Fibroblast of lung (primary cell): ENCODE measurements around the gene GCSH. TPM values are rescaled to one million over a fixed set of nuclear protein-coding genes. Genes with fewer than 3 reads are reported as not detected.

Experiments
- DNase-seq, 2 donors: peaks; one replicate each; pipeline versions ENCODE4 v3.0.0 to v3.0.0-alpha.2; 2010; ENCODE audit warnings: low read depth in 2 of 2
- H2AFZ ChIP-seq: 2 replicates; pipeline ENCODE4 v1.5.1; 2012; ENCODE audit warnings: low read length, control low read depth, inconsistent platforms
- H3K27ac ChIP-seq: 2 replicates; pipeline ENCODE4 v1.5.1; 2011; ENCODE audit warnings: low read length, control low read depth; ENCODE audit not compliant: insufficient read depth
- H3K27me3 ChIP-seq: 2 replicates; pipeline ENCODE4 v1.5.1; 2011; ENCODE audit warnings: mild to moderate bottlenecking, low read length; ENCODE audit not compliant: control insufficient read depth, insufficient read depth
- H3K36me3 ChIP-seq: 2 replicates; pipeline ENCODE4 v1.5.1; 2011; ENCODE audit warnings: low read length; ENCODE audit not compliant: control insufficient read depth, insufficient read depth
- H3K4me1 ChIP-seq: 2 replicates; pipeline ENCODE4 v1.5.1; 2011; ENCODE audit warnings: low read length; ENCODE audit not compliant: control insufficient read depth, insufficient read depth; ENCODE audit errors: extremely low read depth
- H3K4me2 ChIP-seq: 2 replicates; pipeline ENCODE4 v1.5.1; 2011; ENCODE audit warnings: low read length, control low read depth; ENCODE audit not compliant: insufficient read depth; ENCODE audit errors: extremely low read depth
- H3K4me3 ChIP-seq, 4 experiments: fragments of 200-600 bp in 1 of 4; sonication (generic) in 1 of 4; replicated peaks in 1 of 4; 2 replicates each; pipeline ENCODE4 v1.5.1; 2011 to 2016; ENCODE audit warnings: low read length in 4 of 4, low read depth in 3 of 4, mild to moderate bottlenecking in 3 of 4, control low read depth in 2 of 4, inconsistent platforms in 1 of 4, mixed read lengths in 1 of 4; ENCODE audit not compliant: insufficient read depth in 1 of 4; ENCODE audit errors: control extremely low read depth in 1 of 4
- H3K79me2 ChIP-seq: 2 replicates; pipeline ENCODE4 v1.5.1; 2012; ENCODE audit warnings: mild to moderate bottlenecking, low read length, inconsistent platforms; ENCODE audit not compliant: control insufficient read depth, insufficient read depth
- H3K9ac ChIP-seq: 2 replicates; pipeline ENCODE4 v1.5.1; 2011; ENCODE audit warnings: mild to moderate bottlenecking, low read length, control low read depth; ENCODE audit not compliant: insufficient read depth
- H3K9me3 ChIP-seq: 2 replicates; pipeline ENCODE4 v1.5.1; 2012; ENCODE audit warnings: low read depth, low read length; ENCODE audit not compliant: control insufficient read depth, insufficient read depth
- H4K20me1 ChIP-seq: 2 replicates; pipeline ENCODE4 v1.5.1; 2011; ENCODE audit warnings: low read length; ENCODE audit not compliant: control insufficient read depth, insufficient read depth; ENCODE audit errors: extremely low read depth
- EZH2 ChIP-seq: IDR thresholded peaks from 2 replicates; pipeline ENCODE4 v1.5.1; 2012; ENCODE audit warnings: low read length, control low read depth, mild to moderate bottlenecking; ENCODE audit errors: missing control alignments
- polyA plus RNA-seq, 2 donors: library from polyadenylated mRNA; depleted of rRNA in 1 of 2; stranded (reverse) in 1 of 2; unstranded in 1 of 2; fragments of >200 nt; gene quantifications; 2 replicates each; pipeline ENCODE4 v1.2.1, GENCODE V29; 2011 to 2012; ENCODE audit warnings: missing spikeins in 1 of 2
- total RNA-seq: library from RNA; depleted of rRNA; stranded (reverse); fragments of >200 nt; gene quantifications from 2 replicates; pipeline ENCODE4 v1.2.1, GENCODE V29; 2014
- TF ChIP-seq, protein P1 (sequence below), 2 donors: IDR thresholded peaks in 1 of 2; conservative IDR thresholded peaks in 1 of 2; 1 replicate in 1 of 2; 2 replicates in 1 of 2; pipeline ENCODE4 v1.5.1; 2011 to 2012; ENCODE audit warnings: low read length in 2 of 2, control low read depth in 1 of 2, inconsistent platforms in 1 of 2, low read depth in 1 of 2, mild to moderate bottlenecking in 1 of 2

Gene GCSH
- total and polyA plus RNA-seq, 2 donors (not counting 1 experiment from before 2014, with no cell fraction given), result 15.0 to 29.9 TPM

DNA sequence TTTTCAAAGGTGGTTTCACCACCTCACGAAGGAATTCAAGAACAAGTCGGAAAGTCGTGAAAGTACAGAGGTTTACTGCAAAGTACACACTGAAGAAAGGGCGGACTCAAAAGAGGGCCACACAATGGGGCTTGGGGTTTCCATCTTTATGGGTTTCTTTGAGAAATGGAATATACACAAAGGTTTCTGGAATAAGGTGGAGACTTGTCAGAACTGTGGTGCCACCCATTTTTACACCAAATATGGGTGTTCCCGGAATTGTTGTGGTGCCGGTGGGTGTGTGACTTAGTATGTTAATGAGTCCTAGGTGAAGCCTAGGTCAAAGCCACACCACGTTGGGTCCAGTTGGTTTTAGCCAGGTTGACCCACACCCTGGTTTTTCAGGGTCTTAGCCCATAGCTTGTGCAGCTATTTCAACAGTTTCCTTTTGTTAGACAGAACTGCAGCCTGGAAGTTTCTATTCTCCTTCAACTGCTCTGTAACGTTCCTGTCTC, 567 bp upstream of the GCSH start:
- H4K20me1 ChIP-seq, result no peaks in the 10 kb centered on the region
- H3K9ac ChIP-seq, result no peak overlapping the region
- H2AFZ ChIP-seq, result peak overlapping the region; percentile 10
- no peak for DNase-seq
- H3K27me3 ChIP-seq, result no peaks in the 10 kb centered on the region
- H3K9me3 ChIP-seq, result no peaks in the 10 kb centered on the region
- peak overlapping the region in 2 of 4 experiments; percentile 17 to 52 for H3K4me3 ChIP-seq
- no peak for TF ChIP-seq EZH2
- TF ChIP-seq, protein P1, sequence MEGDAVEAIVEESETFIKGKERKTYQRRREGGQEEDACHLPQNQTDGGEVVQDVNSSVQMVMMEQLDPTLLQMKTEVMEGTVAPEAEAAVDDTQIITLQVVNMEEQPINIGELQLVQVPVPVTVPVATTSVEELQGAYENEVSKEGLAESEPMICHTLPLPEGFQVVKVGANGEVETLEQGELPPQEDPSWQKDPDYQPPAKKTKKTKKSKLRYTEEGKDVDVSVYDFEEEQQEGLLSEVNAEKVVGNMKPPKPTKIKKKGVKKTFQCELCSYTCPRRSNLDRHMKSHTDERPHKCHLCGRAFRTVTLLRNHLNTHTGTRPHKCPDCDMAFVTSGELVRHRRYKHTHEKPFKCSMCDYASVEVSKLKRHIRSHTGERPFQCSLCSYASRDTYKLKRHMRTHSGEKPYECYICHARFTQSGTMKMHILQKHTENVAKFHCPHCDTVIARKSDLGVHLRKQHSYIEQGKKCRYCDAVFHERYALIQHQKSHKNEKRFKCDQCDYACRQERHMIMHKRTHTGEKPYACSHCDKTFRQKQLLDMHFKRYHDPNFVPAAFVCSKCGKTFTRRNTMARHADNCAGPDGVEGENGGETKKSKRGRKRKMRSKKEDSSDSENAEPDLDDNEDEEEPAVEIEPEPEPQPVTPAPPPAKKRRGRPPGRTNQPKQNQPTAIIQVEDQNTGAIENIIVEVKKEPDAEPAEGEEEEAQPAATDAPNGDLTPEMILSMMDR (conservative IDR thresholded peaks at IDR 0.05 in 1 of 2, IDR thresholded peaks at IDR 0.05 in 1 of 2; ENCODE audit: low read depth in 1 of 2, low read length in 2 of 2), result no peak
- H3K4me2 ChIP-seq, result peak overlapping the region; percentile 62
- H3K36me3 ChIP-seq, result no peaks in the 10 kb centered on the region
- no peaks in the 10 kb centered on the region for H3K4me1 ChIP-seq
- H3K79me2 ChIP-seq, result peaks cover 4% of the 10 kb centered on the region
- no peak overlapping the region for H3K27ac ChIP-seq

DNA sequence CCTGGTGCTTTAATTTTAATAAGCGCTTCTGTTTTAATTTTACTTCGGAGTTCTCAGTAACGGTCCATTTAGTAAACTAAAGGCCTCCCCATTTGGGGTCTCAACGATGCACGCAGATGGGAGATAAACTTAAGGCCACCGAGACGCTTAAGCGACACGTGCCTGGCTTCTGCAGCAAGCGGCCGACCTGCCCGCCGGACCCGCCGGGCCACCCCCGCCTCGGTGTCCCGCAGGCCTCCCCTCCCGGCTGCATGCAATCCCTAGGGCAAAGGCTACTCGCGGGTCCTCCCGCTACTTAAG, 592 bp downstream of the GCSH start:
- Histone ChIP-seq H3K36me3 (no peaks in the 10 kb centered on the region), H3K9me3 (no peaks in the 10 kb centered on the region), H2AFZ (peak overlapping the region; percentile 64), H3K4me1 (no peaks in the 10 kb centered on the region), H3K9ac (peak overlapping the region; percentile 54), H3K79me2 (peaks cover 4% of the 10 kb centered on the region), H3K4me3 (peak overlapping the region; percentile 62 to 83 (median 70)), H3K27ac (peak overlapping the region; percentile 37), H3K27me3 (no peaks in the 10 kb centered on the region), H3K4me2 (peak overlapping the region; percentile 89), H4K20me1 (no peaks in the 10 kb centered on the region)
- peak in 1 of 2 donors; percentile 3 for DNase-seq
- TF ChIP-seq, protein P1 (conservative IDR thresholded peaks at IDR 0.05 in 1 of 2, IDR thresholded peaks at IDR 0.05 in 1 of 2; ENCODE audit: low read depth in 1 of 2, low read length in 2 of 2), result no peak
- no peak for TF ChIP-seq EZH2

DNA sequence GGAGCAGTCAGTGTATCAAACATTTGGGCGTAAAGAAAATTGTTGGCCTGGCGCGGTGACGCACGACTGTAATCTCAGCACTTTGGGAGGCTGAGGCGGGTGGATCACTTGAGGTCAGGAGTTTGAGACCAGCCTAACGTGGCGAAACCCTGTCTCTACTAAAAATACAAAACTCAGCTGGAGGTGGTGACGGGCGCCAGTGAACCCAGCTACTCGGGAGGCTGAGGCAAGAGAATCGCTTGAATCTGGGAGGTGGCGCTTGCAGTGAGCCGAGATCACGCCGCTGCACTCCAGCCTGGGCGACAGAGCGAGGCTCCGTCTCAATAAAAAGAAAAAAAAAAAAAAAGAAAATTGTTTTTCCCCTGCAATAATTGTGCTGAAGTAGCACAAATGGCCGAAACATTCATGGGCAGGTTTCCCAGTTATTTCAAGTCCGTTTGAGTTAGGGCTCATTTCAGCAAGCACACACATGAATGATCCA, 1.4 kb downstream of the GCSH start:
- H3K4me2 ChIP-seq, result peak overlapping the region; percentile 55
- DNase-seq, result peak; percentile 30 to 64
- H3K9me3 ChIP-seq, result no peaks in the 10 kb centered on the region
- no peaks in the 10 kb centered on the region for H3K36me3 ChIP-seq
- H3K9ac ChIP-seq, result no peak overlapping the region
- H3K4me1 ChIP-seq, result no peaks in the 10 kb centered on the region
- H3K79me2 ChIP-seq, result peaks cover 4% of the 10 kb centered on the region
- H3K27ac ChIP-seq, result no peak overlapping the region
- H4K20me1 ChIP-seq, result no peaks in the 10 kb centered on the region
- TF ChIP-seq, protein P1 (conservative IDR thresholded peaks at IDR 0.05 in 1 of 2, IDR thresholded peaks at IDR 0.05 in 1 of 2; ENCODE audit: low read depth in 1 of 2, low read length in 2 of 2), result no peak
- no peak for TF ChIP-seq EZH2
- H3K27me3 ChIP-seq, result no peaks in the 10 kb centered on the region
- H3K4me3 ChIP-seq, result peak overlapping the region; percentile 23 to 83 (median 66)
- H2AFZ ChIP-seq, result no peak overlapping the region
